ENCODE results near the gene GPX6.

DNA sequence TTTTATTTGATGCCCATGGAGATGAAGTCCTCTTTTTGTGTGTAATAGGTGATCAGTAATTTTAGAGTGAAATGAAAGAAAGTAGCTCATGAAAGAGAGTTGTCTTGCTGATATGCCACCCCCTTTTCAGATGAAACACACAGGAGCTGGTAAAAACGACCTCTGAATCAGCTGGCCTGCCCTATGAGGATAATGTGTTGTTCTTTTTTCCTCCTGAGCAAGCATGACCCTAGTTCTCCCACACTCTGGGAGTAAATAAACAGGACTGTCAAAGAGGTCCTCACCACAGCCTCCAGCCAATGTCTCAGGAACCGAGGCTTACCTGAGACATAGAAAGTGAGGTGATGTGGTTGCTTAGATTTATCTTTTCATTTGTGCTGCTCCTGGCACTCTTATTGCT lies 39.5 kb upstream of the GPX6 start:
- TF ChIP-seq, protein P1, sequence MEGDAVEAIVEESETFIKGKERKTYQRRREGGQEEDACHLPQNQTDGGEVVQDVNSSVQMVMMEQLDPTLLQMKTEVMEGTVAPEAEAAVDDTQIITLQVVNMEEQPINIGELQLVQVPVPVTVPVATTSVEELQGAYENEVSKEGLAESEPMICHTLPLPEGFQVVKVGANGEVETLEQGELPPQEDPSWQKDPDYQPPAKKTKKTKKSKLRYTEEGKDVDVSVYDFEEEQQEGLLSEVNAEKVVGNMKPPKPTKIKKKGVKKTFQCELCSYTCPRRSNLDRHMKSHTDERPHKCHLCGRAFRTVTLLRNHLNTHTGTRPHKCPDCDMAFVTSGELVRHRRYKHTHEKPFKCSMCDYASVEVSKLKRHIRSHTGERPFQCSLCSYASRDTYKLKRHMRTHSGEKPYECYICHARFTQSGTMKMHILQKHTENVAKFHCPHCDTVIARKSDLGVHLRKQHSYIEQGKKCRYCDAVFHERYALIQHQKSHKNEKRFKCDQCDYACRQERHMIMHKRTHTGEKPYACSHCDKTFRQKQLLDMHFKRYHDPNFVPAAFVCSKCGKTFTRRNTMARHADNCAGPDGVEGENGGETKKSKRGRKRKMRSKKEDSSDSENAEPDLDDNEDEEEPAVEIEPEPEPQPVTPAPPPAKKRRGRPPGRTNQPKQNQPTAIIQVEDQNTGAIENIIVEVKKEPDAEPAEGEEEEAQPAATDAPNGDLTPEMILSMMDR (IDR thresholded peaks at IDR 0.05): no peak
- TF ChIP-seq POLR2A (IDR thresholded peaks at IDR 0.05): no peak

All from esophagus squamous epithelium (tissue), 4 donors.